Hepatocyte (in vitro differentiated cells): ENCODE measurements around the gene FARSA.

ENCODE experiments used
- CTCF ChIP-seq: fragments of 200-600 bp; sonication (generic); IDR thresholded peaks from 2 replicates; pipeline ENCODE4 v1.5.1; 2016; ENCODE audit warnings: antibody characterized with exemption, mild to moderate bottlenecking; ENCODE audit not compliant: poor library complexity
- EZH2 ChIP-seq: fragments of 200-600 bp; sonication (generic); IDR thresholded peaks from 2 replicates; pipeline ENCODE4 v1.6.1; 2016; ENCODE audit warnings: antibody characterized with exemption, mild to moderate bottlenecking, borderline replicate concordance
- EZH2phosphoT487 ChIP-seq: fragments of 200-600 bp; sonication (generic); IDR thresholded peaks from one replicate; pipeline ENCODE4 v1.6.1; 2018; ENCODE audit warnings: antibody characterized with exemption, mild to moderate bottlenecking, low read depth, moderate library complexity; ENCODE audit not compliant: unreplicated experiment, severe bottlenecking

- TF ChIP-seq CTCF (no peak), EZH2phosphoT487 (no peak), EZH2 (no peak)
These were observed 37.1 kb downstream of the FARSA start for GRCh38 chr19:12896460-12896859.
